KMS-11 (cell line): Measurements from ENCODE around the gene POU2F3.

ENCODE experiments used
- H2AFZ ChIP-seq: fragments of 200-600 bp; sonication (generic); 2 replicates; pipeline ENCODE4 v1.6.1; 2016; ENCODE audit warnings: antibody characterized with exemption, mixed run types, low read depth
- H3K27ac ChIP-seq: fragments of 200-600 bp; sonication (generic); 2 replicates; pipeline ENCODE4 v1.6.1; 2016; ENCODE audit warnings: mild to moderate bottlenecking, mixed run types
- H3K27me3 ChIP-seq: fragments of 200-600 bp; sonication (generic); 2 replicates; pipeline ENCODE4 v1.6.1; 2017; ENCODE audit warnings: mild to moderate bottlenecking, low read depth, mixed run types, moderate library complexity; ENCODE audit not compliant: insufficient read depth
- H3K36me3 ChIP-seq: fragments of 200-600 bp; sonication (generic); 2 replicates; pipeline ENCODE4 v1.6.1; 2017; ENCODE audit warnings: mild to moderate bottlenecking, mixed run types; ENCODE audit not compliant: insufficient read depth
- H3K4me1 ChIP-seq: fragments of 200-600 bp; sonication (generic); 2 replicates; pipeline ENCODE4 v1.6.1; 2016; ENCODE audit warnings: mild to moderate bottlenecking, low read depth, mixed run types; ENCODE audit not compliant: poor library complexity, severe bottlenecking
- H3K4me2 ChIP-seq: fragments of 200-600 bp; sonication (generic); 2 replicates; pipeline ENCODE4 v1.7.0; 2016; ENCODE audit warnings: mild to moderate bottlenecking, mixed run types
- H3K4me3 ChIP-seq: fragments of 200-600 bp; sonication (generic); IDR thresholded peaks from 2 replicates; pipeline ENCODE4 v1.6.1; 2017; ENCODE audit warnings: low read depth, low read length, mixed read lengths; ENCODE audit not compliant: insufficient read depth
- H3K79me2 ChIP-seq: fragments of 200-600 bp; sonication (generic); 2 replicates; pipeline ENCODE4 v1.6.1; 2016; ENCODE audit warnings: low read depth, mixed run types; ENCODE audit not compliant: insufficient read depth
- H3K9ac ChIP-seq: fragments of 200-600 bp; sonication (generic); 2 replicates; pipeline ENCODE4 v1.6.1; 2016; ENCODE audit warnings: mild to moderate bottlenecking, mixed run types
- H4K20me1 ChIP-seq: fragments of 200-600 bp; sonication (generic); 2 replicates; pipeline ENCODE4 v1.6.1; 2016; ENCODE audit warnings: mild to moderate bottlenecking, mixed run types; ENCODE audit not compliant: insufficient read depth
- CTCF ChIP-seq: fragments of 200-600 bp; sonication (generic); conservative IDR thresholded peaks from 2 replicates; pipeline ENCODE4 v1.6.1; 2017; ENCODE audit warnings: low read depth, mild to moderate bottlenecking, antibody characterized with exemption, low read length, moderate library complexity, mixed read lengths

POU2F3 gene

GRCh38 chr11:120284272-120284671, 44.3 kb downstream of the POU2F3 start:
- TF ChIP-seq CTCF = no peak
- H3K27ac ChIP-seq = no peak overlapping the region
- H2AFZ ChIP-seq = no peak overlapping the region
- H3K4me2 ChIP-seq = no peak overlapping the region
- H4K20me1 ChIP-seq = no peaks in the 10 kb centered on the region
- no peak overlapping the region for H3K4me3 ChIP-seq
- H3K27me3 ChIP-seq = no peaks in the 10 kb centered on the region
- H3K36me3 ChIP-seq = no peaks in the 10 kb centered on the region
- no peaks in the 10 kb centered on the region for H3K79me2 ChIP-seq
- H3K9ac ChIP-seq = no peak overlapping the region
- H3K4me1 ChIP-seq = no peaks in the 10 kb centered on the region

GRCh38 chr11:120285256-120285655, 45.3 kb downstream of the POU2F3 start:
- Histone ChIP-seq H3K4me1 (no peaks in the 10 kb centered on the region), H3K36me3 (no peaks in the 10 kb centered on the region), H3K27me3 (no peaks in the 10 kb centered on the region), H4K20me1 (no peaks in the 10 kb centered on the region), H2AFZ (no peak overlapping the region), H3K79me2 (no peaks in the 10 kb centered on the region), H3K9ac (no peak overlapping the region), H3K4me3 (no peak overlapping the region), H3K27ac (no peak overlapping the region), H3K4me2 (no peak overlapping the region)
- no peak for TF ChIP-seq CTCF

- Histone ChIP-seq H3K27me3 (no peaks in the 10 kb centered on the region), H2AFZ (no peak overlapping the region), H4K20me1 (no peaks in the 10 kb centered on the region), H3K79me2 (no peaks in the 10 kb centered on the region), H3K4me3 (no peak overlapping the region), H3K27ac (no peak overlapping the region), H3K9ac (no peak overlapping the region), H3K36me3 (no peaks in the 10 kb centered on the region), H3K4me2 (no peak overlapping the region), H3K4me1 (no peaks in the 10 kb centered on the region)
- no peak for TF ChIP-seq CTCF
These were observed 48.1 kb downstream of the POU2F3 start for GRCh38 chr11:120288021-120288420.

GRCh38 chr11:120289426-120289825, 49.5 kb downstream of the POU2F3 start:
- Histone ChIP-seq H3K4me2 (no peak overlapping the region), H3K4me3 (no peak overlapping the region), H3K9ac (no peak overlapping the region), H3K27ac (no peak overlapping the region), H3K36me3 (no peaks in the 10 kb centered on the region), H2AFZ (no peak overlapping the region), H4K20me1 (no peaks in the 10 kb centered on the region), H3K4me1 (no peaks in the 10 kb centered on the region), H3K79me2 (no peaks in the 10 kb centered on the region), H3K27me3 (no peaks in the 10 kb centered on the region)
- TF ChIP-seq CTCF = no peak
